Colonic mucosa (tissue), 4 donors: Measurements from ENCODE around the gene INHBB. TPM values are rescaled to one million over a fixed set of nuclear protein-coding genes. Genes with fewer than 3 reads are reported as not detected.

Experiments
- DNase-seq: peaks from one replicate; pipeline ENCODE4 v3.0.0-alpha.2; 2020
- H3K27ac ChIP-seq: fragments of 200-600 bp; one replicate; pipeline ENCODE4 v1.8.0; 2021
- H3K27me3 ChIP-seq: fragments of 200-600 bp; one replicate; pipeline ENCODE4 v1.8.0; 2021
- H3K36me3 ChIP-seq: fragments of 200-600 bp; one replicate; pipeline ENCODE4 v1.8.0; 2021
- H3K4me1 ChIP-seq: fragments of 200-600 bp; one replicate; pipeline ENCODE4 v1.8.0; 2021; ENCODE audit warnings: mild to moderate bottlenecking
- H3K4me3 ChIP-seq: fragments of 200-600 bp; one replicate; pipeline ENCODE4 v1.8.0; 2021
- H3K9ac ChIP-seq, 2 donors: one replicate each; pipeline ENCODE4 v1.7.0; 2013; ENCODE audit warnings: control low read depth in 2 of 2, low read depth in 2 of 2, low read length in 2 of 2
- H3K9me3 ChIP-seq: fragments of 200-600 bp; one replicate; pipeline ENCODE4 v1.8.0; 2021
- intact Hi-C: fragments of 100-400 bp; cut with DNase I; formaldehyde crosslinking; loops from one replicate; pipeline ENCODE4 v1.14.1; 2022
- total RNA-seq, 2 donors: library from RNA; stranded (reverse); fragmentation: NEBNext Ultra II Directional in 1 of 2; extraction: Animal tissue kit (Norgen Biotek cat#: 25700) in 1 of 2; gene quantifications; one replicate each; pipeline ENCODE4 v1.2.1, GENCODE V29; 2021
- TF ChIP-seq, protein P1 (sequence below): fragments of 200-600 bp; IDR thresholded peaks from one replicate; pipeline ENCODE4 v1.8.0; 2022; ENCODE audit warnings: antibody characterized with exemption, mild to moderate bottlenecking
- donor health status: healthy.
- donor health status: DM: no; HTN: no; CAD: no.
- donor health status: DM: no; HTN: no; CAD: no.

INHBB gene
- total RNA-seq, 2 donors from 2014 or later = 0.30 to 3.1 TPM

DNA sequence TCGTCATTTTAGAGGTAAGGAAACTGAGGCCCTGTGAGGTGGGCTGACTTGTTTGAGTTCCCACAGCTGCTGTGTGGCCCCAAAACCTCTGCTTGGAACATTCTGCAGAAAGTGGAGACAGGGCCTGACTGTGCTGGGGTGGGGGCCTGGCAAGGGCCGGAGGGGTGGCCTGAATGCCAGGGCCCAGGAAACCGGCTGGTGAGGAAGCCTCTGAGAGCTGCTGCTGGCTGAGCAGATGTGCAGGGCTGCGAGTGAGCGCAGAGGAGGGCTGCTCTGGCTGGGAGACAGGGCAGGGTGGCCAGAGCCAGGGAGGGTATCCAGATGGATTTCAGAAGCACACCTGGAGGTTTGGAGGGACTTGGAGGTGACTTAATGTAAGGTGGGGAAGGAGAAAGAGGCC lies 29.9 kb upstream of the INHBB start:
- Histone ChIP-seq H3K27me3 (no peaks in the 10 kb centered on the region), H3K9ac (no peak overlapping the region), H3K4me3 (no peak overlapping the region), H3K27ac (no peak overlapping the region), H3K4me1 (peaks cover 3% of the 10 kb centered on the region), H3K36me3 (no peaks in the 10 kb centered on the region), H3K9me3 (no peaks in the 10 kb centered on the region)
- TF ChIP-seq, protein P1, sequence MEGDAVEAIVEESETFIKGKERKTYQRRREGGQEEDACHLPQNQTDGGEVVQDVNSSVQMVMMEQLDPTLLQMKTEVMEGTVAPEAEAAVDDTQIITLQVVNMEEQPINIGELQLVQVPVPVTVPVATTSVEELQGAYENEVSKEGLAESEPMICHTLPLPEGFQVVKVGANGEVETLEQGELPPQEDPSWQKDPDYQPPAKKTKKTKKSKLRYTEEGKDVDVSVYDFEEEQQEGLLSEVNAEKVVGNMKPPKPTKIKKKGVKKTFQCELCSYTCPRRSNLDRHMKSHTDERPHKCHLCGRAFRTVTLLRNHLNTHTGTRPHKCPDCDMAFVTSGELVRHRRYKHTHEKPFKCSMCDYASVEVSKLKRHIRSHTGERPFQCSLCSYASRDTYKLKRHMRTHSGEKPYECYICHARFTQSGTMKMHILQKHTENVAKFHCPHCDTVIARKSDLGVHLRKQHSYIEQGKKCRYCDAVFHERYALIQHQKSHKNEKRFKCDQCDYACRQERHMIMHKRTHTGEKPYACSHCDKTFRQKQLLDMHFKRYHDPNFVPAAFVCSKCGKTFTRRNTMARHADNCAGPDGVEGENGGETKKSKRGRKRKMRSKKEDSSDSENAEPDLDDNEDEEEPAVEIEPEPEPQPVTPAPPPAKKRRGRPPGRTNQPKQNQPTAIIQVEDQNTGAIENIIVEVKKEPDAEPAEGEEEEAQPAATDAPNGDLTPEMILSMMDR = no peak
- intact Hi-C loops = loop anchor here (10.0 kb wide), 2 partner anchors 61 to 111 kb away; partner anchors contain the start of gene RALB
- no peak for DNase-seq

DNA sequence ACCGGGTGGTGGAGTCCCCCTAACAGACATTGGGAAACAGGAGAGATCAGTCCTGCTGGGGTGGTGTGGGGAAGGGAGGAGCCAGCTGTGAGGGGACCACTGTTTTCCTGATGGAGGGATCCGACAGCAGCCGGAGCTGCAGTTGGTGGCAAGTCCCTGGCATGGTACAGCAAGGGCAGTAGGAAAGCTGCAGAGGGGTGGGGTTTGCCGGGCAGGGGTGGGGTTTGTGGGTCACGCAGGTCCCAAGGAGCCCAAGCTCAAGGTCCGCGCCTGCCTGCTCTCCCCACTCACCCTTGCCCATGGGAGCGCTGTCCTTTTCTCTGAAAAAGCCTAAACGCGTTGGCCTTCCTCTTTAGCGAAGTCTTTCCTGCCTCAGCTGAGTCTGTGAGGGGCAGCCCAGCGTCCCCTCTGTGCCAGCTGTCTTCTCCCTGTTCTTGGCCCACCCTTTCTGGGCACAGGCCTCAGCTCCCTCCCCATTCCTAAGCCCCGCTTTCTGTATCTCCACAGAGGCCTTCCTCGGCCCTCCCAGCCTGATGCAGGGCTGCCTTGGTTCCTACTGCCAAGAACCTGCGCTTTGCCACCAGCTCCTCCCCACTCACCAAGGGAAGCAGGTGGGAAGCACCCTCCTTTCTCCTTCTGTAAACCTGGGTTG lies 29.3 kb upstream of the INHBB start:
- Histone ChIP-seq H3K27ac (no peak overlapping the region), H3K36me3 (no peaks in the 10 kb centered on the region), H3K9ac (no peak overlapping the region), H3K4me1 (peaks cover 3% of the 10 kb centered on the region), H3K9me3 (no peaks in the 10 kb centered on the region), H3K27me3 (no peaks in the 10 kb centered on the region), H3K4me3 (no peak overlapping the region)
- intact Hi-C loops = loop anchor here (10.0 kb wide), 2 partner anchors 62 to 112 kb away; partner anchors contain the start of gene RALB
- TF ChIP-seq, protein P1 = no peak
- no peak for DNase-seq

DNA sequence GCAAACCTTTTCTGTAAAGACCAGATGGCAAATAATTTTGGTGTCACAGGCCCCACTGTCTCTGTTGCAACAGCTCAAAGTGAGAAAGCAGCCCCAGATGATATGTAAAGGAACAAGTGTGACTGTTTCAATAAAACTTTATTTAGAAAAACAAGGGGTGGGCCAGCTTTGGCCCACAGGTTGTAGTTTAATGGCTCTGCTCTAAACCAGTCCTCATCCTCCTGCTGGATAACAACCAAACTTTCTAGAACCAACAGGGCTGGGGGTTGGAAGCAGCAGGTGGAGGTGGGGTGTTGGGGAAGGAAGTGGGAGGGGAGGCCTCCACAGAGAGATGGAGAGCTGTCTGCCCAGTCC lies 28.8 kb upstream of the INHBB start:
- Histone ChIP-seq H3K4me1 (peaks cover 3% of the 10 kb centered on the region), H3K27ac (no peak overlapping the region), H3K9ac (no peak overlapping the region), H3K27me3 (no peaks in the 10 kb centered on the region), H3K36me3 (no peaks in the 10 kb centered on the region), H3K4me3 (no peak overlapping the region), H3K9me3 (no peaks in the 10 kb centered on the region)
- intact Hi-C loops = loop anchor here (10.0 kb wide), 2 partner anchors 62 to 112 kb away; partner anchors contain the start of gene RALB
- TF ChIP-seq, protein P1 = no peak
- no peak for DNase-seq

DNA sequence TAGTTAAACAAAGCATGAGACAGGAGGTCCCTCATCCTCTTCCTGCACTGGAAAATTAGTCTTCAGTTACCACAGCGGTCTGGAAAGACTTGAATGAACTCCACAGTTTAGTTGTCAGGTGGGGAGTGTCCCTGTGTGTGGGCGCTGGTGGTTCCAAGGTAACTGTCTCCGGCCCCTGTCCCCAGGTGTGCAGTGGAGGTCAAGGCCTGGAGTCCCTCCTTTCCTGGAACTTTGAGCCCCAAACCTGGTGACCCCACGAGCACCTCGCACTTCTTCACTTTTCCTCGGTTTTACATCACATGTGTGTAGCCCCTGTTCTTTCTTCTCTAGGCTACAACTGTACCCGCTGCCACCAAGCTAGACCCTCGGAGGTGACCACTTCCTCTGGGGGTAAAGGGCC lies 28.0 kb upstream of the INHBB start:
- Histone ChIP-seq H3K4me3 (no peak overlapping the region), H3K27ac (no peak overlapping the region), H3K27me3 (no peaks in the 10 kb centered on the region), H3K9me3 (no peaks in the 10 kb centered on the region), H3K9ac (no peak overlapping the region), H3K36me3 (no peaks in the 10 kb centered on the region), H3K4me1 (peaks cover 3% of the 10 kb centered on the region)
- intact Hi-C loops = loop anchor here (10.0 kb wide), 2 partner anchors 63 to 113 kb away; partner anchors contain the start of gene RALB
- no peak for DNase-seq
- TF ChIP-seq, protein P1 = no peak

DNA sequence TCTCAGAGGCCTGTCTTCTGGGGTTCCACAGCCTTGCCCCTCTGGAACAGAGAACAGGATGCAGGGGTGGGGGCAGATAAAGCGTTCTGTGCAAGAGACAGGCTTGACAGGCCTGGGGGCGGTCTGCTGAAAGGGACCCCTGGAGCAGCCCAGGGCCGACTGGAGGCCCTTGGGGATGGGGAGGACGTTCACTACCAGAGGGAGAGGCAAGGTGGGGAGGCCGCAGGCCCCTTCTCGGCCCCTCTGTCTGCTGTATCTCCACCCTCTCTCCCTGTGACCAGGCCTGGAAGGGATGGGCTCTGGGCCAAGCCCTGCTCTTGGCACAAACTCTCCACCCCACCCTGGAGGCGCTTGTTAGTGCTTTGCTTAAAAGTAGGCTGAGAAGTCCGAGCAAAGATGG lies 27.3 kb upstream of the INHBB start:
- DNase-seq = no peak
- no peaks in the 10 kb centered on the region for H3K9me3 ChIP-seq
- peaks cover 3% of the 10 kb centered on the region for H3K4me1 ChIP-seq
- no peak overlapping the region for H3K27ac ChIP-seq
- intact Hi-C loops = loop anchor here (10.0 kb wide), 2 partner anchors 64 to 114 kb away; partner anchors contain the start of gene RALB
- no peaks in the 10 kb centered on the region for H3K27me3 ChIP-seq
- H3K36me3 ChIP-seq = no peaks in the 10 kb centered on the region
- no peak overlapping the region for H3K4me3 ChIP-seq
- TF ChIP-seq, protein P1 = no peak
- H3K9ac ChIP-seq = no peak overlapping the region
